LHCN-M2 (cell line): Measurements from ENCODE around the gene PLA2G2D. TPM values are rescaled to one million over a fixed set of nuclear protein-coding genes. Genes with fewer than 3 reads are reported as not detected.
A peak's percentile ranks its signal among the peaks of the same experiment; 100 is the strongest.

Source experiments
- DNase-seq: peaks from one replicate; pipeline ENCODE4 v3.0.0-alpha.2; 2012; ENCODE audit warnings: low read depth
- total RNA-seq: library from RNA; depleted of rRNA; stranded (reverse); fragments of >200 nt; gene quantifications from 2 replicates; pipeline ENCODE4 v1.2.3, GENCODE V29; 2014

The PLA2G2D gene
- total RNA-seq, 1 experiment from 2014 or later: not detected

DNA sequence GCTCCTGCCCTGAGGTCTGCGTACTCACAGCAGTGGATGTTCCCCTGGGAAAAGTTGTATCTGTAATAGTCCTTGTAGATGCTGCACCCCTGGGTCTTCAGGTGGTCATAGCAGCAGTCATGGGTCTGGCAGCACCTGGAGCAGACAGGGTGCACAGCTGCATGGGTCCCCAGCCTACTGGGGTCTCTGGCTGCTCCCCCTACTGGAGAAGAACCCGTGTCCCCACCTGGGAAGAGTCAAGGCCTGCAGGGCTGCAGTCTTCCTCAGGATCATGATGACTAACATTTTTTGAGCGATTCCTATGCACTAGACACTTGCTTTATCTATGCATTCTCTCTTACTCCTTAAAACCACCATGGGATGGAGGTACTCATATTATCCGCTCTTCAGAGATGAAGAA is 3.9 kb downstream of the PLA2G2D start:
- no peak for DNase-seq

DNA sequence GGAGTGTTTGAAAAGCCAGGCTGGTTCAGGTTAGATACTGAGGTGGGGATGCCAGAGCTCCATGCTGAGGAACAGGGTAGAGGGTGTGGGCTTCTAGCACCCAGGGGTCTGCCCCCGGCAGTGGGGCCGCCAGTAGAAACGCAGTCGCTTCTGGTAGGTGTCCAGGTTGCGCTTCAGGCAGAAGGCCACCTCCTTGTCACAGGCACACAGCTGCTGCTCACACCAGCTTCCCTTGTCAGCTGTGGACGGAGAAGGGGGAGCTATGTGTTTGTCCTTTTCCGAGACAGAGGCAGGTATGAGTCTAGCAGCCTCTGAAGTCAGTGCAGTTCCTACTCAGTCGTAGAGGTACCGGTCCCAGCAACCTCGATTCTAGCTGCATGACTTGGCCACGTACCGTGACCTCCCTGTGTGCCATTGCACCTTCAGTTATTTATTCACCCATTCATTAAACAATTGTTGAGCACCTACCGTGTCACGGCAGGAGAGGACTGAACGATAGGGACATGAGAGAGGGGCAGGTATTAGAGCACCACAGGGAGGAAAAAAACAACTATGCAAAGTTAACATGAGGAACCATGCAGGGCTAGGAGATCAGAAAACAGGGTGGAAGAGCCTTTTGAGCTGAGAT is 5.2 kb downstream of the PLA2G2D start:
- DNase-seq: no peak

DNA sequence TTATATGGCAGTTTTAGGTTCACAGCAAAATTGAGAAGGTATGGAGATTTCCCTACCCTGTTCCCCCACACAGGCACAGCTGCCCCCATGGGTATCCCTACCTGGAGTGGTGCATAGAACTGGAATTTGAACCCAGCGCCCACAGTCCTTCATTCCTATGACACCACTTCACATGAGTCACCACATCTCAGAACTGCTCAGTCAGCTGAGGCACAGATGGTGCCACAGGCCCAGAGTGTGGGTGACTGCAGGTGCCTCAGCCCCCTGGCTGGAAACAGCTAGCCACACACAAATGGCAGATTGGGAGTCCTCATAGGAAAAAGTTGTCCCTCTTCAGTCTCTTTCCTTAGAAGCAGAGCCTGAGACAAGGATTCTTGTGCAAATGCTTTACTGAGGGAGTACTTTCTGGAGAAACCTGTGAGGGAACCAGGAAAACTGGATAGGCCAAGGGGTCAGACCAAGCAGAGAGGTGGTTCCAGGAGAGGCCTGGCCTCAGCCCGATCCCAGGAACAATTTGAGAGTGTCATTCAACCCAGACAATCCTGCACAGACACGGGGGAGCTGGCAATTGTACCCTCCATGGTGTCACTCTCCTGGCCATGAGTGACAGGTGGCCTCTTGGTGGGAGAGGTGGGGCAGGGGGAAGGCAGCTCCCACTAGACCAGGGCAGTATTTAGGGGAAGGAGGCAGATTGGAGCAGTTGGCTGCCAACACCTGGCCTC is 6.9 kb downstream of the PLA2G2D start:
- DNase-seq: no peak

DNA sequence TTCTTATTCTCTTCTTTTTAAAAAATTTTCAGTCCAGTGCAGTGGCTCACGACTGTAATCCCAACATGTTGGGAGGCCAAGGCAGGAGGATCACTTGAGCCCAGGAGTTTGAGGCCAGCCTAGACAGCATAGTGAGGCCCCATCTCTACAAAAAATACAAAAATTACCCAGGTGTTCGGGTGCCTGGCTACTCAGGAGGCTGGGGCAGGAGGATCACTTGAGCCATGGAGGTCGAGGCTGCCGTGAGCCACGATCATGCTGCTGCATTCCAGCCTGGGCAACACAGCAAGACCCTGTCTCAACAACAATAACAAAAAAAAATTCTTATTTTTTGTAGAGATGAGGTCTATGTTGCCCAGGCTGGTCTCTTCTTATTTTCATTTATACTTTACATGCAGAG is 7.9 kb downstream of the PLA2G2D start:
- no peak for DNase-seq

DNA sequence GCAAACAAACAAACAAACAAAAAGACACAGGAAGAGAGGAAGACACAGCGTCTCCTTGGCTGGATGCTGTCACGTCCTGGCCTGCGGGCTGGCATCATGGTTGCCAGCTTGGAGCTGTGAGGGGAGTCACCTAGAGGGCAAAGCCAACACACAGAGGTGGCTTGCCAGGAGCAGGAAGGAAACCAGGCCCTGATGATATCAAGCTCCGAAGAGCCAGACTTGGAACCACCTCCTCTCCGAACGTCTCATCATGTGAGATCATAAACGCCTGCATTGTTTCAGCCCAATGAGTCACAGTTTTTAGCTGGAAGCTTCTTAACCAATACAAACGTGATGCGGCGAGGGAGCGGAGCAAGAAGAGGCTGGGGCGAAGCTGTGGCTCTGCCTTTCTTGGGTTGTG is 8.7 kb downstream of the PLA2G2D start:
- peak; percentile 13 for DNase-seq

GRCh38 chr1:20109223-20109856 is 10.0 kb downstream of the PLA2G2D start:
- no peak for DNase-seq

- DNase-seq: no peak
These were observed 10.8 kb downstream of the PLA2G2D start for GRCh38 chr1:20108366-20109123.

DNA sequence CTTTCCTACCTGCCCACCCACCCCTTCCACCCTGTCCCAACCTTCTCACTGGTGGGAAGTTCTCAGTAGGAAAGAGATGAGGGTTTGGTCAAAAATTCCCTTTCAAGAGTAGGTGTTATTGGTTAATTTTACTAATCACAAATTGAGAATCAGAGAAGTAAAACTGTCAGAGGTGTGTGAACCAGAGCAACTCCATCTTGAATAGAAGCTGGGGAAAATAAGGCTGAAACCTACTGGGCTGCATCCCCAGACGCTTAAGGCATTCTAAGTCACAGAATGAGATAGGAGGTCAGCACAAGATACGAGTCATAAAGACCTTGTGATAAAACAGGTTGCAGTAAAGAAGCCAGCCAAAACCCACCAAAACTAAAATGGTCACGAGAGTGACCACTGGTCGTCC is 11.5 kb downstream of the PLA2G2D start:
- DNase-seq: no peak

- no peak for DNase-seq
These were observed 12.0 kb downstream of the PLA2G2D start for GRCh38 chr1:20107351-20107750.

GRCh38 chr1:20105856-20106255 is 13.5 kb downstream of the PLA2G2D start:
- DNase-seq: no peak

- peak; percentile 81 for DNase-seq
These were observed 16.5 kb downstream of the PLA2G2D start for GRCh38 chr1:20102875-20103274.

DNA sequence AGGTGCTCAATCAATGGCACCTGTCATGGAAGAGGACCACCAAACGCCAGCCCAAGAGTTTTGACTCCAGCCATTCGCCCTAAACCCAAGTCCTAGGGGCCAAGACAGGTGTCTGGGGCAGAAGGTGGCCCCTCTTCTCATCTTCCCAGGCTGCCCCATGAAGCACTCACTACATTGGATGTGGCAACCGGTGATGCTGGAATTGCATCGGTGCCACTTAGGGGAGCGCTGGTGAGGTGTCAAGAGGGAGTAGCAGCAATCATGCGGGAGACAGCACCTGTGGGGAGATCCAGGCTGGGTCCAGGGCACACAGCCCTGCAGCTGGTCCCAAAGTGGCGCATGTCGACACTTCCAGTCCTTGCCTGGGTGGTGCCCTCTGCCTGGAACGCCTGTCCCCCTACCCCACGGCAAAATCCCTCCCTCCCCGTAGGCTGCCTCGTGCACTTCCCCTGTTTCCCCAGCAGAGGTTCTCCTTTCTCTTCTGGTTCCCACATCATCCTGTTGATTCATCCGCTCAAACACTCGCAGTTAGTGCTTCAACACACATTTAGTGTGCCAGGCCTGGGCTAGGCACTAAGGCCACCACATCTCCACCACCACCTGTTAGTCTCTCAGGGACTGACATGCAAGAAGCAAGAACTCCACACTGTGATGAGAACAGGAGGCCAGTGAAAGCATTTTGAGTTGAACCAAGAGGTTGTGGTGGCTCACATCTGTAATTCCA is 18.5 kb downstream of the PLA2G2D start:
- peak; percentile 52 for DNase-seq

DNA sequence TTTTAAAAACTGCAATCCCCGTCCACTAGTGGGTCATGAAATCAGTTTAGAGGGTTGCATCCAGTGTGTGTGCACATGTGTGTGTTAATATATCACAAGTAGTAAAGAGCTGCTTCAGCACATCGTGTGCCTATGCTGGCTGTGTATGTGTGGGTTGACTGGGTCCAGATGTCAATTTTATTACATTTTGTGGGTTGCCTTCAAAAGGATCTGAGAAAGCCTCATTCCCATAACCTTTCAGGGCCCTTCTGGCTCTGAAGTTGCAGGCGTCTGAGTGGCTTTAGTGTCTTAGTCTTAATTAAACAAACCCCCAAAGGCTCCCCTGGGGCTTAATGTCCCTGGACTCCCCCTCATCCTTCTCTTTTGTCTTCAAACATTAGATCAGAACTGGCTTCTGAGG is 19.8 kb downstream of the PLA2G2D start:
- DNase-seq: no peak

DNA sequence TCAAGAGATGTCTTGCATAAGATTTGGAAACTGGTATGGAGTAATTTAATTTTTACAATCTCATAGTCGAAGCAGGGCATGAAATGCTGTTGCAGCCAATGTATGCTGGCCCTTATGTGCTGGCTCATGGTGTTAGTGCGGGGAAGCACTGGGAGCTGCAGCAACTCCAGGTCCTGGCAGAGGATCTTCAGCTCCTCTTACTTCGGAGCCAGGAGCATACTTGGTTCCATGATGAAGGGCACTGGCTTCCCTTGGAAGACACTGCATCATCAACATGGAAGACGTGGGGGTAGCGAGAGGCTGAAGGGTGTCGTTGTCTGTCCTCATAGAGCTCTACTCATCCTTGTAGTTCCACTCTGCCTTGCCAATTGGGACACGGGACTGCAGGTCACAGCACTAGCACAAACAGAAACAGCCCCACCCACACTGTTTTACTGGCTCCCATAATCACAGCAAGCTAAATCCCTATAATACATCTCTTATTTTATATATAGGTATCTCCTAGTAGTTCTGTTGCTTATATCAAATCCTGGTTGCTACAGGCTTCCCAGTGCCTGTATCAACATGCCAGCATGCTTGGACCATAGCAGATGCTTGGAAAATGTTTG is 22.4 kb downstream of the PLA2G2D start:
- DNase-seq: no peak

DNA sequence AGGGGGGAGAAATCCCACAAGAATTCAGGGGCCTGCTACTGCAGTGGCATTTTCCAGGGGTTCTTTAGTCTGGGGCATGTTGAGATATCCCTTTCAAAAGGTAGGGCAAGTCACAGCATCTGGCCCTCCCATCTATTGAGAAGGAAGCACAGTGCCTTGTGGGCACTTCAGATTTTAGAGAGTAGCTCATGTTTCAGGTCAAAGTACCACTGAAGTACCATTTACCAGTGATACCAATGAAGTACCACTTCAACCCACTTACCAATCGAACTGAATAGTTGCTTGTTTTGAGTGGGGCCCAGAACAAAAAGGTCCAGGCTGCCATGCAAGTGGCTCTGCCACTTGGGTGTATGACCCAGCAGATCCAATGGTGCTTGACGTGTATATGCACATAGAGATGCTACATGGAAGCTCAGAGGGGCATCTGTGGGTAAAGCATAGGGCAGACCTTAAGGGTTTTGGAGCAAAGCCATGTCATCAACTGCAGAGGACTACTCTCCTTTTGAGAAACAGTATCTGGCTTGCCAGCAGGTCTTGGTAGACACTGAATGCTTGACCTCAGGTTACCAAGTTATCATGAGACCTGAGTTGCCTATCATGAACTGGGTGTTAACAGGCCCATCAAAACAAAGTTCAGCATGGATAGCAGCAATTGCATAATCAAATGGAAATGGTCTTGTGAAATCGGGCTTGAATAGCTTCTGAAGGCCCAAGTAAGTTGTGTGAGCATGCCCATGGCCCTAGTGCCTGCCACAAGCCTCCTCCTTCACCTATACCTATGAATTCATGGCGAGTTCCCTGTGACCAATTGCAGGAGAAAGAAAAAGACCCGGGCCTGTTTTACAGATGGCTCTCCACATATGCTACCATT is 23.5 kb downstream of the PLA2G2D start:
- DNase-seq: no peak

DNA sequence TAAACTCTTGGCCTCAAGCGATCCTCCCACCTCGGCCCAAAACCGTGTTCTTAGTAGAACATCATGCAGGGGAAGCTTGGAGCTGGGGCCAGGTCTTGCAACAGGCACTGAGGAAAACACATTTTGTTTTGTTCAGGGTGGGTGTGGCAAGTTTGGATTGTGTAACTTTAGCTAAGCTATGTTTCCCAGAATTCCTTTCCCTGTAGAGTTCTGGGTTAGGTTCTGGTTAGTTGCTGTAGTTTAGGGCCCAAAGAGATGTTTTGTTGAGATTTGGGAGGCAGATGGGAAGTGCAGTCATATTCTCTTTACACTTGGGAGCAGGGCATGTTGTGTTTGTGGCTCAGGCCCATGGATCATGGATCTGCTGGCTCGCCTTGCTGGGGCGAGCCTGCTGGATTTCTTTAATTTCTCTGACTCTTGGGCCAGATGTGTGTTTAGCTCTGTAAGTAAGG is 25.4 kb downstream of the PLA2G2D start:
- DNase-seq: no peak

DNA sequence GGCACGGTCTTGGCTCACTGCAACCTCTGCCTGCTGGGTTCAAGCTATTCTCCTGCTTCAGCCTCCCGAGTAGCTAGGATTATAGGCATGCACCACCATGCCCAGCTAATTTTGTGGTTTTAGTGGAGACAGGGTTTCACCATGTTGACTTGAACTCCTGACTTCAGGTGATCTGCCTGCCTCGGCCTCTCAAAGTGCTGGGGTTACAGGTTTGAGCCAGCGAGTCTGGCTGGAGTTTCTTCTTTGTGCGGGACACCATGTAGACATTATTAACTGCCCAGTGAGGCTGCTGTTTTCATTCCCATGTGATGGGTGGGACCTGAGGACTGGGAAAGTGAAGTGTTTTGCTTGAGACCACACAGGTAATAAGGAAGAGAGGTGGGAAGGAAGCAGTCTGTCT is 26.0 kb downstream of the PLA2G2D start:
- DNase-seq: no peak

- no peak for DNase-seq
These were observed 28.7 kb downstream of the PLA2G2D start for GRCh38 chr1:20090641-20091040.

GRCh38 chr1:20090119-20090518 is 29.2 kb downstream of the PLA2G2D start:
- DNase-seq: no peak
